ENCODE measurements around the gene RABGAP1L. TPM values are rescaled to one million over a fixed set of nuclear protein-coding genes. Genes with fewer than 3 reads are reported as not detected.

The RABGAP1L gene
- total and polyA plus RNA-seq, 2 of the 4 experiments (the other 2 are of a cell fraction) = 7.9 to 26.7 TPM

DNA sequence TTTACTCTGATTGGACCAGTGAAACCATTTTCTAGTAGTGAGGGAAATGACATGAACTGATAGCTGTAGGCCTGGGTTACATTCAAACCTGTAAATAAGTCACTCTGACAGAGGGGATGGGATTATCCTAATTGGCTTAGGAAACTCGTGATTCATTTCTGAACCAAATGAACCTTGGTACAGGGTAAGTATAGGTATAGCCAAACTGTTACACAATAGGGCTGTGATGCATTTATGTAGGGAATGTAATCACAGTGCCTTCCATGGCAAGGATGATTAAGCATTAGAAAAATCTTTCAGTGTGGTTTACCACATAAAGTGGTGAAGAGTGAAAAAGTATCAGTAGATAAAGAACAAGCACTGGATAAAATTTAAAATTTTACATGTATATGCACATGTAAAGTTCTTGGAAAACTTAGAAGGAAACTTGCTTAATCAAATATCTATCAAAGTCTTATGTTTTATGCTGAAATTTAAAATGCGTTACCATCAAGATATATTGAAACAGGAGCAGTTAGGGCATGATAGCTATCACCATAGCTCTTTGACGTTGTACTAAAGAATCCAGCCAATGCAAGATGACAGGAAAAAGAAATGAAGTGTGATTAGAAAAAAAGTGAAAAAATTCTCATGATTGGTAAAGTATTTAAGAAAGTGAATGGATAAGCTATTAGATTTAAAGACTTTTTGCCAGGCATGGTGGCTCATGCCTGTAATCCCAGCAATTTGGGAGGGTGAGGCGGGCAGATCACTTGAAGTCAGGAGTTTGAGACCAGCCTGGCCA is 63.0 kb downstream of the RABGAP1L start:
- DNase-seq (peak; percentile 82), ATAC-seq (ENCODE audit: low read depth) (peak; percentile 74)
- Histone ChIP-seq H2BK20ac (ENCODE audit: low read depth, low read length) (no peak overlapping the region), H2AK5ac (ENCODE audit: low read depth, low read length) (no peak overlapping the region), H2BK120ac (ENCODE audit: low read depth, low read length) (no peak overlapping the region), H3K36me3 (ENCODE audit: control insufficient read depth, insufficient read depth, low read length) (no peaks in the 10 kb centered on the region), H3K14ac (replicated peaks; ENCODE audit: low read depth, low read length) (no peak overlapping the region), H4K8ac (ENCODE audit: low read depth in 2 of 2, low read length in 2 of 2) (no peak overlapping the region), H4K91ac (ENCODE audit: insufficient read depth, low read depth, low read length) (no peak overlapping the region), H3K9me1 (ENCODE audit: insufficient read depth, low read length) (no peaks in the 10 kb centered on the region), H3K27ac (ENCODE audit: insufficient read depth, low read length) (no peak overlapping the region), H3K4me2 (ENCODE audit: low read depth, low read length) (no peak overlapping the region), H3K4ac (ENCODE audit: low read depth, low read length) (no peak overlapping the region), H3K4me3 (ENCODE audit: insufficient read depth, low read depth, low read length) (no peak overlapping the region), H2BK15ac (ENCODE audit: low read depth, low read length) (no peak overlapping the region), H4K5ac (ENCODE audit: low read depth, low read length) (no peak overlapping the region), H4K20me1 (ENCODE audit: insufficient read depth, low read length) (no peaks in the 10 kb centered on the region), H2BK5ac (ENCODE audit: low read depth, low read length, poor library complexity, severe bottlenecking) (no peak overlapping the region), H3K56ac (ENCODE audit: extremely low read depth, insufficient read depth, low read length) (no peak overlapping the region), H3K18ac (ENCODE audit: low read depth, low read length) (no peak overlapping the region), H2AK9ac (replicated peaks; ENCODE audit: low read depth, low read length, poor library complexity) (no peak overlapping the region), H3K9ac (ENCODE audit: low read depth, low read length) (no peak overlapping the region), H3K27me3 (ENCODE audit: control insufficient read depth, insufficient read depth, low read length) (no peaks in the 10 kb centered on the region), H3K4me1 (ENCODE audit: control insufficient read depth, insufficient read depth, low read length) (no peaks in the 10 kb centered on the region), H3K23ac (ENCODE audit: low read depth, low read length) (no peak overlapping the region), H2AFZ (replicated peaks; ENCODE audit: low read length, poor library complexity) (no peak overlapping the region), H3K79me1 (ENCODE audit: low read depth in 1 of 2, low read length in 2 of 2) (no peaks in the 10 kb centered on the region), H3K9me3 (ENCODE audit: control insufficient read depth, insufficient read depth, low read length) (no peaks in the 10 kb centered on the region)
- CTCF ChIA-PET = no interaction called here
- no TSS peak for BruUV-seq (replicated peaks)
- POLR2A ChIA-PET (ENCODE audit: unreplicated experiment) = interaction anchor here (0.5 kb wide), 1 partner anchor 700 kb away, joined by 5 read pairs; no protein-coding TSS in a partner anchor
- intact Hi-C loops (cut with micrococcal nuclease) (no loop called here), in situ Hi-C loops (cut with MboI; ENCODE audit: low sequenced_read_pairs) (loop anchor here (25.0 kb wide), 1 partner anchor 1460 kb away; no protein-coding TSS in a partner anchor), dilution Hi-C loops (cut with HindIII; ENCODE audit: low sequenced_read_pairs, unreplicated experiment) (no loop called here)
- WGBS, 2 experiments (ENCODE audit: extremely low coverage in 2 of 2, insufficient read length in 1 of 2) = 90% methylated on average over 2 of the region's 4 CpGs; no CpG with 5 or more reads in 1 of the 2 experiments
- TF ChIP-seq, protein P1, sequence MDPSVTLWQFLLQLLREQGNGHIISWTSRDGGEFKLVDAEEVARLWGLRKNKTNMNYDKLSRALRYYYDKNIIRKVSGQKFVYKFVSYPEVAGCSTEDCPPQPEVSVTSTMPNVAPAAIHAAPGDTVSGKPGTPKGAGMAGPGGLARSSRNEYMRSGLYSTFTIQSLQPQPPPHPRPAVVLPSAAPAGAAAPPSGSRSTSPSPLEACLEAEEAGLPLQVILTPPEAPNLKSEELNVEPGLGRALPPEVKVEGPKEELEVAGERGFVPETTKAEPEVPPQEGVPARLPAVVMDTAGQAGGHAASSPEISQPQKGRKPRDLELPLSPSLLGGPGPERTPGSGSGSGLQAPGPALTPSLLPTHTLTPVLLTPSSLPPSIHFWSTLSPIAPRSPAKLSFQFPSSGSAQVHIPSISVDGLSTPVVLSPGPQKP (IDR thresholded peaks at IDR 0.05; ENCODE audit: borderline replicate concordance, low read depth, low read length) = no peak
- TF ChIP-seq, protein P2, sequence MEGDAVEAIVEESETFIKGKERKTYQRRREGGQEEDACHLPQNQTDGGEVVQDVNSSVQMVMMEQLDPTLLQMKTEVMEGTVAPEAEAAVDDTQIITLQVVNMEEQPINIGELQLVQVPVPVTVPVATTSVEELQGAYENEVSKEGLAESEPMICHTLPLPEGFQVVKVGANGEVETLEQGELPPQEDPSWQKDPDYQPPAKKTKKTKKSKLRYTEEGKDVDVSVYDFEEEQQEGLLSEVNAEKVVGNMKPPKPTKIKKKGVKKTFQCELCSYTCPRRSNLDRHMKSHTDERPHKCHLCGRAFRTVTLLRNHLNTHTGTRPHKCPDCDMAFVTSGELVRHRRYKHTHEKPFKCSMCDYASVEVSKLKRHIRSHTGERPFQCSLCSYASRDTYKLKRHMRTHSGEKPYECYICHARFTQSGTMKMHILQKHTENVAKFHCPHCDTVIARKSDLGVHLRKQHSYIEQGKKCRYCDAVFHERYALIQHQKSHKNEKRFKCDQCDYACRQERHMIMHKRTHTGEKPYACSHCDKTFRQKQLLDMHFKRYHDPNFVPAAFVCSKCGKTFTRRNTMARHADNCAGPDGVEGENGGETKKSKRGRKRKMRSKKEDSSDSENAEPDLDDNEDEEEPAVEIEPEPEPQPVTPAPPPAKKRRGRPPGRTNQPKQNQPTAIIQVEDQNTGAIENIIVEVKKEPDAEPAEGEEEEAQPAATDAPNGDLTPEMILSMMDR (conservative IDR thresholded peaks at IDR 0.05; ENCODE audit: low read depth, low read length) = no peak
- TF ChIP-seq CEBPB (IDR thresholded peaks at IDR 0.05; ENCODE audit: low read depth, low read length) (peak; percentile 98), SMC3 (IDR thresholded peaks at IDR 0.05; ENCODE audit: low read depth, low read length) (no peak), RAD21 (IDR thresholded peaks at IDR 0.05; ENCODE audit: low read length) (no peak), POLR2A (IDR thresholded peaks at IDR 0.05; ENCODE audit: low read depth, low read length) (no peak), MAZ (IDR thresholded peaks at IDR 0.05; ENCODE audit: borderline replicate concordance, low read depth, low read length) (no peak), USF2 (IDR thresholded peaks at IDR 0.05; ENCODE audit: low read depth, low read length) (no peak), CHD1 (IDR thresholded peaks at IDR 0.05; ENCODE audit: low read depth, low read length) (no peak), MAFK (IDR thresholded peaks at IDR 0.05; ENCODE audit: low read depth, low read length) (no peak), RFX5 (IDR thresholded peaks at IDR 0.05; ENCODE audit: low read depth, low read length) (no peak), NFE2L2 (IDR thresholded peaks at IDR 0.05; ENCODE audit: low read depth, low read length) (no peak), RCOR1 (IDR thresholded peaks at IDR 0.05; ENCODE audit: insufficient replicate concordance, low read length) (no peak), FOS (IDR thresholded peaks at IDR 0.05; ENCODE audit: low read depth, low read length) (peak; percentile 36; the same call in 1 of the 2 replicates)
